SK-N-SH treated with all-trans-retinoic acid at 6 μM for 48 hours (cell line): ENCODE results near the gene IFIT3.

Experiments
- ATAC-seq: fragments of 200-7000 bp; cut with Tn5 transposase; 3 replicates; pipeline ENCODE4 v1.9.1; 2020; ENCODE audit warnings: mild to moderate bottlenecking, moderate library complexity
- ARNTL ChIP-seq: fragments of 450-650 bp; formaldehyde crosslinking; IDR thresholded peaks from 2 replicates; pipeline ENCODE4 v1.5.0; 2020; ENCODE audit warnings: low read depth, mild to moderate bottlenecking, moderate library complexity, borderline replicate concordance
- BACH2 ChIP-seq: fragments of 250-450 bp; sonication (Bioruptor Pico); IDR thresholded peaks from 2 replicates; pipeline ENCODE4 v1.9.0; 2021; ENCODE audit warnings: mild to moderate bottlenecking, borderline replicate concordance
- CSDC2 ChIP-seq: fragments of 250-450 bp; sonication (Bioruptor Pico); IDR thresholded peaks from 2 replicates; pipeline ENCODE4 v1.5.0; 2020; ENCODE audit warnings: mild to moderate bottlenecking, moderate library complexity
- CSRNP3 ChIP-seq: fragments of 250-450 bp; sonication (Bioruptor Pico); IDR thresholded peaks from 2 replicates; pipeline ENCODE4 v1.5.1; 2021; ENCODE audit warnings: mild to moderate bottlenecking, moderate library complexity
- ESRRG ChIP-seq: fragments of 250-450 bp; sonication (Bioruptor Pico); IDR thresholded peaks from 2 replicates; pipeline ENCODE4 v1.6.1; 2021; ENCODE audit warnings: mild to moderate bottlenecking
- GLIS3 ChIP-seq: fragments of 250-450 bp; sonication (Bioruptor Pico); IDR thresholded peaks from 2 replicates; pipeline ENCODE4 v1.5.0; 2020; ENCODE audit warnings: mild to moderate bottlenecking, moderate library complexity
- ISL1 ChIP-seq: fragments of 250-450 bp; sonication (Bioruptor Pico); IDR thresholded peaks from 2 replicates; pipeline ENCODE4 v2.1.2; 2022; ENCODE audit warnings: mild to moderate bottlenecking, moderate library complexity
- OSR1 ChIP-seq: fragments of 250-450 bp; sonication (Bioruptor Pico); IDR thresholded peaks from 2 replicates; pipeline ENCODE4 v1.8.0; 2022; ENCODE audit warnings: moderate library complexity, mild to moderate bottlenecking, inconsistent platforms
- PATZ1 ChIP-seq: fragments of 250-450 bp; sonication (Bioruptor Pico); IDR thresholded peaks from 2 replicates; pipeline ENCODE4 v1.8.0; 2020; ENCODE audit warnings: mild to moderate bottlenecking, moderate library complexity, borderline replicate concordance
- POU6F1 ChIP-seq: fragments of 250-450 bp; sonication (Bioruptor Pico); IDR thresholded peaks from 2 replicates; pipeline ENCODE4 v1.8.0; 2021; ENCODE audit warnings: low read depth, mild to moderate bottlenecking, moderate library complexity, borderline replicate concordance
- SNAI2 ChIP-seq: fragments of 250-450 bp; sonication (Bioruptor Pico); IDR thresholded peaks from 2 replicates; pipeline ENCODE4 v1.5.0; 2020; ENCODE audit warnings: mild to moderate bottlenecking, moderate library complexity
- TCF4 ChIP-seq: fragments of 250-450 bp; sonication (Bioruptor Pico); IDR thresholded peaks from 2 replicates; pipeline ENCODE4 v1.8.0; 2021; ENCODE audit warnings: mild to moderate bottlenecking, moderate library complexity, borderline replicate concordance
- TOX ChIP-seq: fragments of 250-450 bp; sonication (Bioruptor Pico); IDR thresholded peaks from 2 replicates; pipeline ENCODE4 v1.8.0; 2021; ENCODE audit warnings: mild to moderate bottlenecking, moderate library complexity, borderline replicate concordance
- ZC3H10 ChIP-seq: fragments of 250-450 bp; sonication (Bioruptor Pico); IDR thresholded peaks from 2 replicates; pipeline ENCODE4 v1.5.1; 2021; ENCODE audit warnings: mild to moderate bottlenecking, moderate library complexity
- ZFP3 ChIP-seq: fragments of 250-450 bp; sonication (Bioruptor Pico); IDR thresholded peaks from 2 replicates; pipeline ENCODE4 v1.5.0; 2020; ENCODE audit warnings: mild to moderate bottlenecking, moderate library complexity
- ZFP30 ChIP-seq: fragments of 450-650 bp; formaldehyde crosslinking; IDR thresholded peaks from 2 replicates; pipeline ENCODE4 v1.5.0; 2022; ENCODE audit warnings: mild to moderate bottlenecking, moderate library complexity
- ZNF565 ChIP-seq: fragments of 450-650 bp; formaldehyde crosslinking; conservative IDR thresholded peaks from 2 replicates; pipeline ENCODE4 v1.5.0; 2020; ENCODE audit warnings: low read depth, mild to moderate bottlenecking, moderate library complexity
- ZNF70 ChIP-seq: fragments of 450-650 bp; formaldehyde crosslinking; IDR thresholded peaks from 2 replicates; pipeline ENCODE4 v1.5.0; 2020; ENCODE audit warnings: mild to moderate bottlenecking, moderate library complexity
- ZNF8 ChIP-seq: fragments of 450-650 bp; formaldehyde crosslinking; IDR thresholded peaks from 2 replicates; pipeline ENCODE4 v1.5.0; 2020; ENCODE audit warnings: mild to moderate bottlenecking, moderate library complexity
- TF ChIP-seq, protein P1 (sequence below): fragments of 250-450 bp; sonication (Bioruptor Pico); IDR thresholded peaks from 2 replicates; pipeline ENCODE4 v1.5.0; 2020; ENCODE audit warnings: mild to moderate bottlenecking, moderate library complexity
- TF ChIP-seq, protein P2 (sequence below): fragments of 250-450 bp; sonication (Bioruptor Pico); IDR thresholded peaks from 2 replicates; pipeline ENCODE4 v1.5.1; 2020; ENCODE audit warnings: low read depth, mild to moderate bottlenecking, moderate library complexity

The IFIT3 gene

DNA sequence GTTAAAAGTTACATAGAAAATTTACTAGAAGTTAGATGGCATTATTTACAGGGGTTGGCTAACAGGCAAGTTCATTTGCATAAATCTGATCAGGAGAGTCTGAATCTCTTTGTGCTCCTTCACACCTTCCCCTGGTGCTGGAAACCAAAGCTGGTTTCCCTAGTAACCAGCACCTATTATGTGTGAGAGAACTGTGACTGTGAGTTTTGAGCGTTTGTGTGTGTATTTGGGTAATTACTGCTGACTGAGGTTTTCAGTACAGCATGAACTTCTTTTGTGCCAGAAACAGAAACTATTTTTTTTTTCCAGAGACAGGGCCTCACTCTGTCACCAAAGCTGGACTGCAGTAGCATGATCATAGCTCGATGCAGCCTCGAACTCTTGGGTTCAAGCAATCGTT lies 39.7 kb downstream of the IFIT3 start:
- TF ChIP-seq ARNTL (CRISPR knock-in tag) (no peak), ISL1 (no peak), POU6F1 (CRISPR knock-in tag) (no peak), TOX (CRISPR knock-in tag) (no peak), TCF4 (no peak), ZFP3 (CRISPR knock-in tag) (no peak), ESRRG (no peak), PATZ1 (CRISPR knock-in tag) (no peak), GLIS3 (CRISPR knock-in tag) (no peak), ZNF565 (CRISPR knock-in tag) (no peak), ZNF70 (CRISPR knock-in tag) (no peak), CSRNP3 (no peak)
- TF ChIP-seq, protein P1, sequence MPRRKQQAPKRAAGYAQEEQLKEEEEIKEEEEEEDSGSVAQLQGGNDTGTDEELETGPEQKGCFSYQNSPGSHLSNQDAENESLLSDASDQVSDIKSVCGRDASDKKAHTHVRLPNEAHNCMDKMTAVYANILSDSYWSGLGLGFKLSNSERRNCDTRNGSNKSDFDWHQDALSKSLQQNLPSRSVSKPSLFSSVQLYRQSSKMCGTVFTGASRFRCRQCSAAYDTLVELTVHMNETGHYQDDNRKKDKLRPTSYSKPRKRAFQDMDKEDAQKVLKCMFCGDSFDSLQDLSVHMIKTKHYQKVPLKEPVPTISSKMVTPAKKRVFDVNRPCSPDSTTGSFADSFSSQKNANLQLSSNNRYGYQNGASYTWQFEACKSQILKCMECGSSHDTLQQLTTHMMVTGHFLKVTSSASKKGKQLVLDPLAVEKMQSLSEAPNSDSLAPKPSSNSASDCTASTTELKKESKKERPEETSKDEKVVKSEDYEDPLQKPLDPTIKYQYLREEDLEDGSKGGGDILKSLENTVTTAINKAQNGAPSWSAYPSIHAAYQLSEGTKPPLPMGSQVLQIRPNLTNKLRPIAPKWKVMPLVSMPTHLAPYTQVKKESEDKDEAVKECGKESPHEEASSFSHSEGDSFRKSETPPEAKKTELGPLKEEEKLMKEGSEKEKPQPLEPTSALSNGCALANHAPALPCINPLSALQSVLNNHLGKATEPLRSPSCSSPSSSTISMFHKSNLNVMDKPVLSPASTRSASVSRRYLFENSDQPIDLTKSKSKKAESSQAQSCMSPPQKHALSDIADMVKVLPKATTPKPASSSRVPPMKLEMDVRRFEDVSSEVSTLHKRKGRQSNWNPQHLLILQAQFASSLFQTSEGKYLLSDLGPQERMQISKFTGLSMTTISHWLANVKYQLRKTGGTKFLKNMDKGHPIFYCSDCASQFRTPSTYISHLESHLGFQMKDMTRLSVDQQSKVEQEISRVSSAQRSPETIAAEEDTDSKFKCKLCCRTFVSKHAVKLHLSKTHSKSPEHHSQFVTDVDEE (CRISPR knock-in tag): no peak
- no peak for ATAC-seq

GRCh38 chr10:89368129-89368528 lies 40.3 kb downstream of the IFIT3 start:
- ATAC-seq: no peak
- no peak for TF ChIP-seq TCF4
- TF ChIP-seq ZNF8: no peak
- no peak for TF ChIP-seq BACH2 (CRISPR knock-in tag)
- no peak for TF ChIP-seq CSRNP3
- no peak for TF ChIP-seq GLIS3 (CRISPR knock-in tag)
- TF ChIP-seq, protein P2, sequence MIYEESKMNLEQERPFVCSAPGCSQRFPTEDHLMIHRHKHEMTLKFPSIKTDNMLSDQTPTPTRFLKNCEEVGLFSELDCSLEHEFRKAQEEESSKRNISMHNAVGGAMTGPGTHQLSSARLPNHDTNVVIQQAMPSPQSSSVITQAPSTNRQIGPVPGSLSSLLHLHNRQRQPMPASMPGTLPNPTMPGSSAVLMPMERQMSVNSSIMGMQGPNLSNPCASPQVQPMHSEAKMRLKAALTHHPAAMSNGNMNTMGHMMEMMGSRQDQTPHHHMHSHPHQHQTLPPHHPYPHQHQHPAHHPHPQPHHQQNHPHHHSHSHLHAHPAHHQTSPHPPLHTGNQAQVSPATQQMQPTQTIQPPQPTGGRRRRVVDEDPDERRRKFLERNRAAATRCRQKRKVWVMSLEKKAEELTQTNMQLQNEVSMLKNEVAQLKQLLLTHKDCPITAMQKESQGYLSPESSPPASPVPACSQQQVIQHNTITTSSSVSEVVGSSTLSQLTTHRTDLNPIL (CRISPR knock-in tag): no peak
- TF ChIP-seq ISL1: no peak
- no peak for TF ChIP-seq ZFP3 (CRISPR knock-in tag)
- TF ChIP-seq POU6F1 (CRISPR knock-in tag): no peak
- no peak for TF ChIP-seq OSR1 (CRISPR knock-in tag)
- TF ChIP-seq ESRRG: no peak
- no peak for TF ChIP-seq CSDC2 (CRISPR knock-in tag)
- TF ChIP-seq TOX (CRISPR knock-in tag): no peak
- no peak for TF ChIP-seq ZNF70 (CRISPR knock-in tag)
- TF ChIP-seq ZFP30: no peak
- TF ChIP-seq, protein P1 (CRISPR knock-in tag): no peak
- TF ChIP-seq SNAI2 (CRISPR knock-in tag): no peak
- no peak for TF ChIP-seq PATZ1 (CRISPR knock-in tag)
- no peak for TF ChIP-seq ZC3H10 (CRISPR knock-in tag)
- TF ChIP-seq ZNF565 (CRISPR knock-in tag): no peak
